Spinal cord (tissue), 10 donors: Measurements from ENCODE around the gene ESRRB. TPM values are rescaled to one million over a fixed set of nuclear protein-coding genes. Genes with fewer than 3 reads are reported as not detected.
A peak's percentile ranks its signal among the peaks of the same experiment; 100 is the strongest.

Source experiments
- DNase-seq, 6 donors: peaks; one replicate each; pipeline versions ENCODE4 v3.0.0 to v3.0.0-alpha.2; 2013 to 2015; ENCODE audit warnings: low spot score in 6 of 6, low read depth in 4 of 6
- H3K27ac ChIP-seq: one replicate; pipeline ENCODE4 v1.5.1; 2013; ENCODE audit warnings: low read depth, low read length, control low read depth
- H3K27me3 ChIP-seq: one replicate; pipeline ENCODE4 v1.6.1; 2013; ENCODE audit warnings: low read length; ENCODE audit not compliant: control insufficient read depth, insufficient read depth
- H3K36me3 ChIP-seq: one replicate; pipeline ENCODE4 v1.6.1; 2013; ENCODE audit warnings: low read length; ENCODE audit not compliant: control insufficient read depth, insufficient read depth
- H3K4me1 ChIP-seq: one replicate; pipeline ENCODE4 v1.6.1; 2013; ENCODE audit warnings: low read length; ENCODE audit not compliant: control insufficient read depth, insufficient read depth
- H3K4me3 ChIP-seq: one replicate; pipeline ENCODE4 v1.5.1; 2013; ENCODE audit warnings: low read depth, low read length, control low read depth
- H3K9me3 ChIP-seq: one replicate; pipeline ENCODE4 v1.6.1; 2013; ENCODE audit warnings: low read length; ENCODE audit not compliant: control insufficient read depth, insufficient read depth
- WGBS: methylation state at CpG from one replicate; pipeline ENCODE4 v1.1.5; 2013; ENCODE audit warnings: missing lambda C conversion rate; ENCODE audit not compliant: insufficient coverage; 5-methylcytosine and 5-hydroxymethylcytosine counted together
- polyA plus RNA-seq, 2 donors: library from polyadenylated mRNA; unstranded; fragments of 120-200 nt; gene quantifications; one replicate each; pipeline ENCODE4 v1.2.1, GENCODE V29; 2013; ENCODE audit not compliant: insufficient read length in 2 of 2
- total RNA-seq, 2 donors: library from RNA; depleted of rRNA in 1 of 2; stranded (reverse); fragments of 120-200 nt in 1 of 2; fragments of >200 nt in 1 of 2; gene quantifications; one replicate each; pipeline versions ENCODE4 v1.2.3 to v1.2.4, GENCODE V29; 2013 to 2014
- donor health status: healthy.

The ESRRB gene
- total and polyA plus RNA-seq, 4 donors: 0.99 to 5.6 (median 3.5) TPM

GRCh38 chr14:76461886-76462285, 85.9 kb downstream of the ESRRB start:
- H3K9me3 ChIP-seq: no peaks in the 10 kb centered on the region
- no peak overlapping the region for H3K4me3 ChIP-seq
- DNase-seq: no peak
- peaks cover 9% of the 10 kb centered on the region for H3K4me1 ChIP-seq
- 93% methylated on average over 3 of the region's 4 CpGs for WGBS
- no peak overlapping the region for H3K27ac ChIP-seq
- H3K36me3 ChIP-seq: no peaks in the 10 kb centered on the region
- peaks cover 2% of the 10 kb centered on the region for H3K27me3 ChIP-seq

GRCh38 chr14:76462330-76462729, 86.4 kb downstream of the ESRRB start:
- Histone ChIP-seq H3K27ac (no peak overlapping the region), H3K36me3 (no peaks in the 10 kb centered on the region), H3K4me3 (no peak overlapping the region), H3K9me3 (no peaks in the 10 kb centered on the region), H3K27me3 (peaks cover 2% of the 10 kb centered on the region), H3K4me1 (peaks cover 9% of the 10 kb centered on the region)
- 93% methylated on average over 9 of the region's 11 CpGs for WGBS
- no peak for DNase-seq

- Histone ChIP-seq H3K4me3 (no peak overlapping the region), H3K27me3 (peaks cover 2% of the 10 kb centered on the region), H3K9me3 (no peaks in the 10 kb centered on the region), H3K4me1 (peaks cover 14% of the 10 kb centered on the region), H3K27ac (no peak overlapping the region), H3K36me3 (no peaks in the 10 kb centered on the region)
- no peak for DNase-seq
- WGBS: 83% methylated on average over 2 of the region's 4 CpGs
Observed at GRCh38 chr14:76463105-76463504, 87.2 kb downstream of the ESRRB start.

GRCh38 chr14:76464856-76465255, 88.9 kb downstream of the ESRRB start:
- no peak overlapping the region for H3K4me3 ChIP-seq
- peaks cover 14% of the 10 kb centered on the region for H3K4me1 ChIP-seq
- no peaks in the 10 kb centered on the region for H3K9me3 ChIP-seq
- WGBS: 81% methylated on average over 4 of the region's 4 CpGs
- no peak for DNase-seq
- H3K27me3 ChIP-seq: peaks cover 2% of the 10 kb centered on the region
- no peaks in the 10 kb centered on the region for H3K36me3 ChIP-seq
- H3K27ac ChIP-seq: no peak overlapping the region

- H3K27me3 ChIP-seq: peaks cover 2% of the 10 kb centered on the region
- peak in 1 of 6 donors; percentile 10 for DNase-seq
- no peaks in the 10 kb centered on the region for H3K36me3 ChIP-seq
- no peak overlapping the region for H3K4me3 ChIP-seq
- WGBS: 30% methylated on average over 7 of the region's 9 CpGs
- peaks cover 14% of the 10 kb centered on the region for H3K4me1 ChIP-seq
- H3K27ac ChIP-seq: no peak overlapping the region
- H3K9me3 ChIP-seq: no peaks in the 10 kb centered on the region
Observed at GRCh38 chr14:76465664-76466063, 89.7 kb downstream of the ESRRB start.

- Histone ChIP-seq H3K27ac (no peak overlapping the region), H3K9me3 (no peaks in the 10 kb centered on the region), H3K27me3 (peaks cover 2% of the 10 kb centered on the region), H3K4me1 (peaks cover 14% of the 10 kb centered on the region), H3K36me3 (no peaks in the 10 kb centered on the region), H3K4me3 (no peak overlapping the region)
- 64% methylated on average over 3 of the region's 8 CpGs for WGBS
- peak in 2 of 6 donors; percentile 70 to 71 for DNase-seq
Observed at GRCh38 chr14:76467711-76468155, 91.8 kb downstream of the ESRRB start.

GRCh38 chr14:76472199-76472723, 96.3 kb downstream of the ESRRB start:
- Histone ChIP-seq H3K27me3 (no peaks in the 10 kb centered on the region), H3K27ac (no peak overlapping the region), H3K4me1 (peaks cover 14% of the 10 kb centered on the region), H3K36me3 (no peaks in the 10 kb centered on the region), H3K9me3 (no peaks in the 10 kb centered on the region), H3K4me3 (no peak overlapping the region)
- no peak for DNase-seq
- 88% methylated on average over 3 of the region's 5 CpGs for WGBS

- DNase-seq: peak in 1 of 6 donors; percentile 61
- Histone ChIP-seq H3K27ac (no peak overlapping the region), H3K4me1 (peaks cover 9% of the 10 kb centered on the region), H3K9me3 (no peaks in the 10 kb centered on the region), H3K36me3 (no peaks in the 10 kb centered on the region), H3K4me3 (no peak overlapping the region), H3K27me3 (no peaks in the 10 kb centered on the region)
- 27% methylated on average over 14 of the region's 17 CpGs for WGBS
Observed at GRCh38 chr14:76473481-76474263, 97.7 kb downstream of the ESRRB start.

- no peak overlapping the region for H3K27ac ChIP-seq
- H3K9me3 ChIP-seq: no peaks in the 10 kb centered on the region
- no peak overlapping the region for H3K4me3 ChIP-seq
- DNase-seq: no peak
- no CpG with 5 or more reads among the region's 1 CpG for WGBS
- no peaks in the 10 kb centered on the region for H3K27me3 ChIP-seq
- H3K36me3 ChIP-seq: no peaks in the 10 kb centered on the region
- no peaks in the 10 kb centered on the region for H3K4me1 ChIP-seq
Observed at GRCh38 chr14:76480426-76480825, 104.5 kb downstream of the ESRRB start.

GRCh38 chr14:76484355-76484754, 108.4 kb downstream of the ESRRB start:
- no peaks in the 10 kb centered on the region for H3K36me3 ChIP-seq
- 77% methylated on average over 5 of the region's 5 CpGs for WGBS
- H3K27me3 ChIP-seq: no peaks in the 10 kb centered on the region
- peaks cover 8% of the 10 kb centered on the region for H3K4me1 ChIP-seq
- DNase-seq: no peak
- no peak overlapping the region for H3K27ac ChIP-seq
- no peak overlapping the region for H3K4me3 ChIP-seq
- H3K9me3 ChIP-seq: no peaks in the 10 kb centered on the region
